Keratinocyte (primary cell): ENCODE measurements around the gene TMEM52.

Experiments used
- EZH2 ChIP-seq: IDR thresholded peaks from one replicate; pipeline ENCODE4 v1.6.1; 2012; ENCODE audit warnings: inconsistent platforms, mild to moderate bottlenecking, low read length, moderate library complexity
- TF ChIP-seq, protein P1 (sequence below), 3 experiments: IDR thresholded peaks in 1 of 3; conservative IDR thresholded peaks in 1 of 3; optimal IDR thresholded peaks in 1 of 3; 2 replicates in 2 of 3; 3 replicates in 1 of 3; pipeline versions ENCODE3 to v1.5.1; 2011; ENCODE audit warnings: low read length in 3 of 3, mild to moderate bottlenecking in 3 of 3, moderate library complexity in 2 of 3, control low read depth in 1 of 3, inconsistent platforms in 1 of 3; ENCODE audit not compliant: insufficient read depth in 2 of 3; ENCODE audit errors: extremely low read depth in 1 of 3

GRCh38 chr1:1874901-1875300 lies 44.2 kb downstream of the TMEM52 start:
- TF ChIP-seq, protein P1, sequence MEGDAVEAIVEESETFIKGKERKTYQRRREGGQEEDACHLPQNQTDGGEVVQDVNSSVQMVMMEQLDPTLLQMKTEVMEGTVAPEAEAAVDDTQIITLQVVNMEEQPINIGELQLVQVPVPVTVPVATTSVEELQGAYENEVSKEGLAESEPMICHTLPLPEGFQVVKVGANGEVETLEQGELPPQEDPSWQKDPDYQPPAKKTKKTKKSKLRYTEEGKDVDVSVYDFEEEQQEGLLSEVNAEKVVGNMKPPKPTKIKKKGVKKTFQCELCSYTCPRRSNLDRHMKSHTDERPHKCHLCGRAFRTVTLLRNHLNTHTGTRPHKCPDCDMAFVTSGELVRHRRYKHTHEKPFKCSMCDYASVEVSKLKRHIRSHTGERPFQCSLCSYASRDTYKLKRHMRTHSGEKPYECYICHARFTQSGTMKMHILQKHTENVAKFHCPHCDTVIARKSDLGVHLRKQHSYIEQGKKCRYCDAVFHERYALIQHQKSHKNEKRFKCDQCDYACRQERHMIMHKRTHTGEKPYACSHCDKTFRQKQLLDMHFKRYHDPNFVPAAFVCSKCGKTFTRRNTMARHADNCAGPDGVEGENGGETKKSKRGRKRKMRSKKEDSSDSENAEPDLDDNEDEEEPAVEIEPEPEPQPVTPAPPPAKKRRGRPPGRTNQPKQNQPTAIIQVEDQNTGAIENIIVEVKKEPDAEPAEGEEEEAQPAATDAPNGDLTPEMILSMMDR (optimal IDR thresholded peaks at IDR 0.05 in 1 of 3, IDR thresholded peaks at IDR 0.05 in 1 of 3, conservative IDR thresholded peaks at IDR 0.05 in 1 of 3; ENCODE audit: extremely low read depth in 1 of 3, insufficient read depth in 2 of 3, low read length in 3 of 3), result no peak
- no peak for TF ChIP-seq EZH2
